ENCODE measurements around the gene STC2.

DNA sequence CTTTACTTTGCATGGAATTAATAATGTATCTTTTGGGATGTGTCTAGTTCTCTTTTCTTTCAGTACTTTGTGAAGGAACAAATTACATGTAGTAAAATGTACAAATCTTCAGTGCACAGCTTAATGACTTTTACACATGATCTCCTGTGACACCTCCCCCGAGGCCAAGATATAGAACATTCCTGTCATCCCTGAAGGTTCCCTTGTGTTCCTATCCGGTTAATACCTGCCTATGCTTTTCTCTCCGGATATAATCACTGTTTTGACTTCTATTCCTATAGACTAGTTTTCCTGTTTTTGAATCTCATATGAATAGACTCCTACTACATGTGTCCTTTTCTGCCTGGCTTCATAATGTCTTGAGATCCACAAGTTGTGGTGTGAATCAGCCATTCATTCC lies 21.5 kb downstream of the STC2 start:
- no peak for TF ChIP-seq ZNF274 (IDR thresholded peaks at IDR 0.05; ENCODE audit: low read depth, low read length)
- no peak for TF ChIP-seq SUZ12 (IDR thresholded peaks at IDR 0.05; ENCODE audit: extremely low read depth, insufficient read depth, insufficient read length)
